Activated T-cell treated with anti-CD3 and anti-CD28 coated beads for 24 hours (primary cell): ENCODE data around the gene SMARCA1.
A peak's percentile ranks its signal among the peaks of the same experiment; 100 is the strongest.
"Not testable (repeated sequence)": the region's sequence is repeated elsewhere in the genome, so short reads cannot be mapped to it uniquely, and the experiment has no call there.

Experiments
- DNase-seq: peaks from one replicate; pipeline ENCODE4 v3.0.0-alpha.2; 2020; ENCODE audit warnings: low read depth

Gene SMARCA1, protein sequence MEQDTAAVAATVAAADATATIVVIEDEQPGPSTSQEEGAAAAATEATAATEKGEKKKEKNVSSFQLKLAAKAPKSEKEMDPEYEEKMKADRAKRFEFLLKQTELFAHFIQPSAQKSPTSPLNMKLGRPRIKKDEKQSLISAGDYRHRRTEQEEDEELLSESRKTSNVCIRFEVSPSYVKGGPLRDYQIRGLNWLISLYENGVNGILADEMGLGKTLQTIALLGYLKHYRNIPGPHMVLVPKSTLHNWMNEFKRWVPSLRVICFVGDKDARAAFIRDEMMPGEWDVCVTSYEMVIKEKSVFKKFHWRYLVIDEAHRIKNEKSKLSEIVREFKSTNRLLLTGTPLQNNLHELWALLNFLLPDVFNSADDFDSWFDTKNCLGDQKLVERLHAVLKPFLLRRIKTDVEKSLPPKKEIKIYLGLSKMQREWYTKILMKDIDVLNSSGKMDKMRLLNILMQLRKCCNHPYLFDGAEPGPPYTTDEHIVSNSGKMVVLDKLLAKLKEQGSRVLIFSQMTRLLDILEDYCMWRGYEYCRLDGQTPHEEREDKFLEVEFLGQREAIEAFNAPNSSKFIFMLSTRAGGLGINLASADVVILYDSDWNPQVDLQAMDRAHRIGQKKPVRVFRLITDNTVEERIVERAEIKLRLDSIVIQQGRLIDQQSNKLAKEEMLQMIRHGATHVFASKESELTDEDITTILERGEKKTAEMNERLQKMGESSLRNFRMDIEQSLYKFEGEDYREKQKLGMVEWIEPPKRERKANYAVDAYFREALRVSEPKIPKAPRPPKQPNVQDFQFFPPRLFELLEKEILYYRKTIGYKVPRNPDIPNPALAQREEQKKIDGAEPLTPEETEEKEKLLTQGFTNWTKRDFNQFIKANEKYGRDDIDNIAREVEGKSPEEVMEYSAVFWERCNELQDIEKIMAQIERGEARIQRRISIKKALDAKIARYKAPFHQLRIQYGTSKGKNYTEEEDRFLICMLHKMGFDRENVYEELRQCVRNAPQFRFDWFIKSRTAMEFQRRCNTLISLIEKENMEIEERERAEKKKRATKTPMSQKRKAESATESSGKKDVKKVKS

DNA sequence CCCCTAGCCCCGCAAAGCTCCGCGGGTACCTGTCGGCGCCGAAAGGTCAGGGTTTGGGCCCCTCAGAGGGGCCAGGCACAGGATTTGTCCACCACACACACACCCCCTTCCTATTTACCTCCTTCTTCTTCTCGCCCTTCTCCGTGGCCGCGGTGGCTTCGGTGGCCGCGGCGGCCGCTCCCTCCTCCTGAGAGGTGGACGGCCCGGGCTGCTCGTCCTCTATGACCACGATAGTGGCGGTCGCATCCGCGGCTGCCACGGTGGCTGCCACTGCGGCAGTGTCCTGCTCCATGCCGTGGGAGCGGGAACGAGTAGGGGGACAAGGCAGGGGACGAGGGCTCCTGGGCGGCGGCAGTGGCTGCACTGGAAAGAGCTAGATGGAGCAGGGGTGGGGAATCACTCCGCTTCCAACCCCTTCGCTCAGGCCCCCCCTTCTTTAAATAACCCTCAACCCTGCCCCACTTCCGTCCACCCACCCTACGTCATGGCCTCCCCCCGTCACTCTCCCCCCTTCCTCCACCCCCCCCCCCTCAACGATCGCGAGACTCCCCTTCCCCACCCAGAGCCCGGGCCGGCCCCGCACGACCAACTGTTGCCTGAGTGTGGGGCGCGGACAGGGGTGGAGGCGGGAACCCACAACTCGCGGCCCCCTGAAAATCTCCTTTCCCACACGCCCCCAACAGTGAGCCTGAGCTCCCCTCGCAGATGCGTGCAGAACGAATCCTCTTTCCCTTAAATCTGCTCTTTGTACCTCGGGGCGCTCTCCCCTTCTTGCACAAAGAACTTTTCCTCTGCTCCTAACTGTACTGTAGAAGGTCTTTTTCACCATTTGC is at the start of gene SMARCA1:
TSS of gene SMARCA1 (minus strand) at position 412 of the 833 bp plus-strand sequence. CDS start at position 292, 120 bp downstream.
- no peak for DNase-seq

DNA sequence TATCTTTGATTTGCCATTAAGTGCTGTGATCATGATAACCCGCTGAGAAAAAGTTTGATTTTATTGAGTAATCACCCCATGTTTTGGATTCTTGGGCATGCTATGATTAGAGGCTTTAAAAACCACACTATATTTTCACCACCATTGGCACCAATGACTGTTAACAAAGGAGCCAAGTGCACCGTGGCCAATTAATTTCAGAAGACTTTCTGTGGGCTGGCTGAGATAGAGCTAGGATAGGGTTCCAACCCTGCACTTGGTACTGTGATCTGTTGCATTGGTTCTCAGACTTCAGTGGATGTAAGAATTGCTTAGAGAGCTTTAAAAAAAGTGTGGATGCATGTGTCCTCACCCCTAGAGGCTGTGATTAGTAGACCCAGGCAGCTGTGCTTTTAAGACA is 49.1 kb upstream of the SMARCA1 start:
- DNase-seq, result no peak

DNA sequence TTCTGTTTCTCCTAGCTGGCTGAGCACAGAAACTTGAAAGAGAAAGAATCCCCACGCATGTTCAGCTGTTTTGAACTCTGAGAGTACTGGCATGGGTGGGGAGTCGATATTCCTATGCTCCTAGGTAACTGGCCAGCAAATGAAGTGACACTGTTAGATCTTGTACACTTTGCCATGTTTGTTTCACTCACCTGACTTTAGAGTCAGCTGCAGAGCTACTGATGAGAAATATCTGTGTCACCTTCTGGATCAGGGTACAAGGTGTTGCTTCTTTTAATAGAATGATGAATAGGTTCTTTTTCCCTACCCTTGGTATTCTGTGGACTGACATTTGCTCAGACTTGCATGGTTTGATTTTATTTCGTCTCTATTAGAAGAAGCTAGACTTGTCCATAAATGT is 45.1 kb upstream of the SMARCA1 start:
- DNase-seq, result no peak

- no peak for DNase-seq
Measured at GRCh38 chrX:129566073-129566472, 42.8 kb upstream of the SMARCA1 start.

GRCh38 chrX:129565046-129565650 is 41.9 kb upstream of the SMARCA1 start:
- no peak for DNase-seq

- not testable (repeated sequence) for DNase-seq
Measured at GRCh38 chrX:129564345-129564744, 41.1 kb upstream of the SMARCA1 start.

DNA sequence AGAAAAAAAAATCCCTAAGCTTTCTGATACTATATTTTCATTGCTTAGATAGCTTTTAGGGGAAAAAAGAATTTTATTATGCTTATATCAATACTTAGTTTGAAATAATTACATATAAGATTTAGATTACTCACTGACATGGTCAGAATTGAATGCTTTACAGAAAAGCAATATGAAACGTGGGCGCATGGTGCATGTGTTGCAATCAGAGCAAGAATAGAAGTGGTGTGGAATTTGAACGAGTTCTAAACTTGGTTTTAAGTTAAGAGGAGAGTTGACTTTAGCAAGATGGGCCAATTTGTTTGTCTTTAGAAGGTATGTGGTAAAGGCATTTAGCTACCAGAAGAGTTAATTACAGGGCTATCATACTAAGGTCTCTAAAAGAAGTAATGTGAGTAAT is 38.2 kb upstream of the SMARCA1 start:
- no peak for DNase-seq

DNA sequence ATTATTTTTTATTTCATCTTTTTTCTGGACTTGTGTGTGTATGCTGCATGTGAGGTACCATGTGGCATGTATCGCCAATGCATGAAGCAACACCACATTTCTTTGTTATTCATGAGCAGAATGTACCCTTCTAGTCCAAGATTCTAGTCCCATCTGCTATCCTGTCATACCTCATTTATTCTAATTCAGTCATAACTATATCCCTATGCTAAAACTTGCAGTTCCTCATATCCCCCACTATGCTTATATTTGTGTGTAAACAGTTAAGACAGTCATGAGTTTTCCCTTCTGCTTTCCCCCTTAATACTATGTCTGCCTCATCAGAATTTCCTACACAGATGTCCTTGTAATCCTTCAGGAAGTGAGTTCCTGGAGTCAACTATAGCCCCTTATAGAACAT is 36.5 kb upstream of the SMARCA1 start:
- no peak for DNase-seq

GRCh38 chrX:129557844-129558480 is 34.7 kb upstream of the SMARCA1 start:
- no peak for DNase-seq

DNA sequence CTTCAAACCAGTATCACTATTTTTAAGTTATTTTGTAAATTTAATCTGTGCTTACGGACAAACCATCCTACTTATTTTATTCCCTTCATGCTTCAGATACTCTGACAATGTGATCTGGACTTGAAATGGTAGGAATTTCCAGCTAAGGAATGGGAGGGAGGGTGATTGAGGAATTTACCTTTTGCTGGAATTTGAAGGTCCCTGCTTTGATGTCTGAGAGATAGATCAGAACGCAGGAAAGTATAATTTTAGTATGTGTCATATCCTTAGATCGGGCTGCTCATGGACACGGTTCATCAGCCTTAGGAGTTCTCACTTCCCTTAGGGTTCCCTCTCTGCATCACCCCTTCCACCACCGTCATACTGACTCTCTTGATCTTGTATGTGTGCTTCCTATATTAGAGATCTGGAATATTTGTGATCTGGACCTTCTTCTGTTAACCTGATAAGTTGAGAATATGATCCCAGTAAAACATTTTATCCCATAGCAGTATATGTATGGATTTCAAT is 33.6 kb upstream of the SMARCA1 start:
- DNase-seq, result no peak

- not testable (repeated sequence) for DNase-seq
Measured at GRCh38 chrX:129554816-129555215, 31.5 kb upstream of the SMARCA1 start.

DNA sequence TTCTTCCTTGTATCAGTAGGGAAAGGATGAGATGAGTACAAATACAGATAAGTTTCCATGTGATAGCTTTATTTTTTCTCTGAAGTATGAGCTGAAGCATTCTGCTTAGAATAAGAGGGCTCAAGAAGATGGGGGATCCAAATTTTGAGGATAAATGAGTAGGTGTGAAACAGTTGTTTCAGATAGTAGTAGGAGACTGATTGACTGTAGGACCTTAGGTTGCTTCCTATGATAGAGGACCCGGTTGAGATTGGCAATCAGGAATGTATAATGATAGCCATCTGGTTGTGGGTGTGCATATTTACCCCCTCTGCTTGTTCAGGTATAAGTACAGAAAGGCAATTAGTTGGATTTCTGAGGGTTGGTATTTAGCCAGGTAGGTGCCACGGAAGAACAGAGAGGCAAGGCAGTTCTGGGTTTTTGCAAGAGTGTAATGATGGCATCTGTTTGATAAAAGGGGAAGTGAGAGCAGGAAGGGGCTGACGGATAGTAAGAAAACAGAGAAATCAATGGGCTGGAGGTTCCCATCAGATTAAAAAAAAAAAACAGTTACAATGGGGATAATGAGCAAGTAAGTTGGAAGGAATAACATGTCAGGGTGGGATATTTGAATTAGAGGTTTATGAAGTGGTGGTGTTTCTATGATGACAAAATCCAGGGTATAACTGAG is 30.5 kb upstream of the SMARCA1 start:
- DNase-seq, result no peak

GRCh38 chrX:129549124-129549523 is 25.8 kb upstream of the SMARCA1 start:
- no peak for DNase-seq

GRCh38 chrX:129545408-129545807 is 22.1 kb upstream of the SMARCA1 start:
- no peak for DNase-seq

GRCh38 chrX:129544780-129545179 is 21.5 kb upstream of the SMARCA1 start:
- no peak for DNase-seq

DNA sequence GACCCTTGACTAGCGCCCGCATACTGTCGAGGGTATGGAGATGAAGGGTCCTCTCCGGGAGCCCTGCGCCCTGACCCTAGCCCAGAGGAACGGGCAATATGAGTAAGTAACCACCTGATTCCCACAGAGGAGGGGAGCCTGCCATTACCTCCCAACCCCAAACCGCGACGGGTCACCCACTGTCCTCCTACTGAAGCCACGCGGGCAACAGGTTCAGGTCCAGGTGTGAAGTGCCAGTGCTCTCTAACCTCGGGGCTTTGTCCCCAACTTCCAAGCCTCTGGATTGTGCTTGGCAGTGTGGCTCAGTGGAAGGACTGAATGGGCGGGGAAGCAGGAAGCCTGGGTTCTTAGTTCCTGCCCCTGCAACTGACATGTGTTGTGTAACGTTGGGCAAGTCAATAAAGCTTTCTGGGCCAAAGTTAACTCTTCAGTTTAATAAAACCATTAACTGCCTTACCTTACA is 17.5 kb upstream of the SMARCA1 start:
- DNase-seq, result no peak

- peak; percentile 33 for DNase-seq
Measured at GRCh38 chrX:129540068-129540653, 16.9 kb upstream of the SMARCA1 start, which contains the start of gene OCRL. OCRL (plus strand) TSS chrX:129540259; CDS start chrX:129540440, 181 bp downstream.

DNA sequence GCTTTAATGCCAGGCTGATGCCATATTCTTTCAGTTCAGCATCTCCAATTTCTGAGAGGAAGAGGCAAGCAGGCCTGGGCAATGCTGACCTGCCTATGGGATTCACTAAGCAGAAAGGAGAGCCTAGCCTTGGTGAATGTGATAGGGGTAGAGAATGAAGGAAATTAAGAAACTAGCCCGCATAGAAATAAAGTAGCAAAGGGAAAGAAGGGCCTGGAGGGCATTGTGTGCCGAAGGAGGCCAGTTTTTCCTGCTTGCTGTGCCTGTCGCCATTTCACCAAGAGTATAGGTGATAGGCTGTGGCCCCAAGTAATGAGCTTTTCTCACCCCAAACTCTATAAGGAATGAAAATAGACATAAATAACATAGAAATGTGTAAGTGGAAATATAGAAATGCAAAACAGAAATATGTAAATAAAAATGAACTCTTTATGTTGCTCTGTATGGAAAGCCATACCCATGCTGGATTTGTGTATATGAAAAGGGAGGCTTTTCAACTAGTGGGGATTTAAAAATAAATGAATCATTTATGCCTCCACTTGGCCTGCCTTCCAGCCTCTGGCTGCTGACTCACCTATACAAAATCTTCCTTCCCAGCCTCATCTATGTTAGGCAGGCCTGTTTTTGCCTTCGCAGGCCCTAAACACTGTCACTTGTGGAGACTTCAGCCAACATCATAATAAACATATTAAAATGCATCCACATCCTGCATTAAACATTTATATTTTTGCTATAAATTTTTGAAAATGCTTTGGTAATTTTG is 11.7 kb upstream of the SMARCA1 start:
- no peak for DNase-seq

DNA sequence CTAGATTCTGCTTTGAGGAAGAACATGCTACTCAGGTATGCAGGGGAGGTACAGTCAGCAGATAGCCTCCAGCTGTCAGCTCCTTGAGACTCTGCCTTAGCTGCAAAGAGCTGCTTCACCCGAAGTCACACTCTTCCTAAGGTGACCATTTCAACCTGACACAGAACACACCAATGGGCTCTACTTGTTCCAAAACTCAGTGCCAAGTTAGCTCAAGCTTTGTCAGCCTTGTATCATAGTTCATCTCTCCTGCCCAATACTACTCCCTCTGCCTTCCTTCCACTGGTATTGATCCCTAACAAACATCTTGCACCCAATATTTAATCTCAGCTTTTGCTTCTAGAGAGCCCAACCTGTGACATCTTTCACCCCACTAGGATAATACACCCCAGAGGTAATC is 7.8 kb upstream of the SMARCA1 start:
- no peak for DNase-seq
